ENCODE data around the gene NKAP. TPM values are rescaled to one million over a fixed set of nuclear protein-coding genes. Genes with fewer than 3 reads are reported as not detected.

Gene NKAP
- total RNA-seq, 1 donor from 2014 or later: 5.9 TPM

Other genes starting within 250 kb of the NKAP start
- gene SOWAHD, start 185.2 kb downstream of the NKAP start, total RNA-seq: 0.31 TPM
- 4,418 TPM for gene RPL39, start 152.1 kb downstream of the NKAP start, total RNA-seq
- 1.8 TPM for gene UPF3B, start 90.8 kb downstream of the NKAP start, total RNA-seq
- 13.2 TPM for gene RNF113A, start 72.0 kb downstream of the NKAP start, total RNA-seq
- 47.7 TPM for gene NDUFA1, start 71.9 kb downstream of the NKAP start, total RNA-seq
- 0.41 TPM for gene AKAP14, start 47.9 kb downstream of the NKAP start, total RNA-seq
- gene RHOXF2B, start 133.9 kb upstream of the NKAP start, total RNA-seq: not detected
- gene RHOXF1, start 172.2 kb upstream of the NKAP start, total RNA-seq: not detected
- gene RHOXF2, start 214.9 kb upstream of the NKAP start, total RNA-seq: not detected